HG02763 (cell line): ENCODE data around the gene KRT33A.

ENCODE experiments used
- ATAC-seq: cut with Tn5 transposase; IDR thresholded peaks from one replicate; pipeline ENCODE4 v1.9.1; 2021; ENCODE audit warnings: mild to moderate bottlenecking, moderate library complexity; ENCODE audit not compliant: unreplicated experiment

KRT33A gene

GRCh38 chr17:41304091-41304490 is 46.5 kb downstream of the KRT33A start:
- ATAC-seq: no peak

GRCh38 chr17:41302981-41303380 is 47.6 kb downstream of the KRT33A start:
- no peak for ATAC-seq

- ATAC-seq: no peak
Measured at GRCh38 chr17:41301916-41302901, 48.4 kb downstream of the KRT33A start, which contains the start of gene KRTAP29-1. TSS of gene KRTAP29-1 (minus strand) at chr17:41302851. CDS start at chr17:41302851, 0 bp downstream.

- ATAC-seq: no peak
Measured at GRCh38 chr17:41301204-41301790, 49.3 kb downstream of the KRT33A start.

- no peak for ATAC-seq
Measured at GRCh38 chr17:41298458-41299135, 52.0 kb downstream of the KRT33A start.

- no peak for ATAC-seq
Measured at GRCh38 chr17:41296846-41297245, 53.8 kb downstream of the KRT33A start.
